Esophagus squamous epithelium (tissue), 5 donors: ENCODE data around the gene SALL1. TPM values are rescaled to one million over a fixed set of nuclear protein-coding genes. Genes with fewer than 3 reads are reported as not detected.

Experiments used
- DNase-seq: peaks from one replicate; lab custom pipeline; 2025; lab: John Stamatoyannopoulos, UW
- H3K27ac ChIP-seq, 4 donors: fragments of 200-600 bp; sonication (generic); one replicate each; pipeline ENCODE4 v1.5.1; 2016 to 2019; ENCODE audit warnings: mild to moderate bottlenecking in 1 of 4
- H3K27me3 ChIP-seq, 4 donors: fragments of 200-600 bp; sonication (generic); 1 replicate in 3 of 4; 2 replicates in 1 of 4; pipeline versions ENCODE4 v1.5.1 to v1.6.0; 2017 to 2021; ENCODE audit warnings: antibody characterized with exemption in 1 of 4
- H3K36me3 ChIP-seq, 3 donors: fragments of 200-600 bp; sonication (generic); one replicate each; pipeline ENCODE4 v1.5.1; 2016 to 2019
- H3K4me1 ChIP-seq, 3 donors: fragments of 200-600 bp; sonication (generic); one replicate each; pipeline ENCODE4 v1.5.1; 2017 to 2019
- H3K4me3 ChIP-seq, 4 donors: fragments of 200-600 bp; sonication (generic); 1 replicate in 3 of 4; 2 replicates in 1 of 4; pipeline ENCODE4 v1.5.1; 2016 to 2019; ENCODE audit warnings: mild to moderate bottlenecking in 2 of 4, moderate library complexity in 1 of 4
- H3K9me3 ChIP-seq, 3 donors: fragments of 200-600 bp; sonication (generic); one replicate each; pipeline ENCODE4 v1.5.1; 2016 to 2019
- POLR2A ChIP-seq, 4 donors: fragments of 450-650 bp; IDR thresholded peaks; one replicate each; pipeline ENCODE4 v1.6.1; 2017; ENCODE audit warnings: antibody characterized with exemption in 4 of 4, mild to moderate bottlenecking in 4 of 4, moderate library complexity in 3 of 4
- WGBS, 2 donors: methylation state at CpG; one replicate each; pipeline ENCODE4 v1.1.5; 2018; 5-methylcytosine and 5-hydroxymethylcytosine counted together
- intact Hi-C: fragments of 100-400 bp; cut with DNase I; formaldehyde crosslinking; loops from one replicate; pipeline ENCODE4 v1.15.0; 2022
- total RNA-seq, 4 donors: library from RNA; depleted of rRNA; stranded (reverse); fragments of >200 nt; gene quantifications; one replicate each; pipeline ENCODE4 v1.1.0, GENCODE V29; 2016
- TF ChIP-seq, protein P1 (sequence below), 6 experiments: fragments of 450-650 bp in 4 of 6; fragments of 200-600 bp in 2 of 6; sonication (generic) in 2 of 6; IDR thresholded peaks; one replicate each; pipeline ENCODE4 v1.5.1; 2016 to 2019; ENCODE audit warnings: antibody characterized with exemption in 6 of 6, mild to moderate bottlenecking in 4 of 6, moderate library complexity in 4 of 6
- donor health status: DM: yes; HTN: yes; CAD: no.

The SALL1 gene
- total RNA-seq, 4 donors from 2014 or later = 0.04 to 0.95 TPM; not detected in 2

- Histone ChIP-seq H3K4me3 (peak overlapping the region; percentile 18 to 64 (median 40)), H3K4me1 (peaks cover 12 to 65% (median 26%) of the 10 kb centered on the region in 3 donors), H3K27me3 (peaks cover 34 to 100% (median 40%) of the 10 kb centered on the region in 4 donors), H3K9me3 (no peaks in the 10 kb centered on the region), H3K36me3 (no peaks in the 10 kb centered on the region), H3K27ac (peak overlapping the region; percentile 14 to 67 (median 40))
- WGBS, 2 donors = 0% methylated on average over 1 of the region's 56 CpGs; no CpG with 5 or more reads in 1 of the 2 donors
- TF ChIP-seq POLR2A (IDR thresholded peaks at IDR 0.05) = peak in 1 of 4 donors; percentile 34
- TF ChIP-seq, protein P1, sequence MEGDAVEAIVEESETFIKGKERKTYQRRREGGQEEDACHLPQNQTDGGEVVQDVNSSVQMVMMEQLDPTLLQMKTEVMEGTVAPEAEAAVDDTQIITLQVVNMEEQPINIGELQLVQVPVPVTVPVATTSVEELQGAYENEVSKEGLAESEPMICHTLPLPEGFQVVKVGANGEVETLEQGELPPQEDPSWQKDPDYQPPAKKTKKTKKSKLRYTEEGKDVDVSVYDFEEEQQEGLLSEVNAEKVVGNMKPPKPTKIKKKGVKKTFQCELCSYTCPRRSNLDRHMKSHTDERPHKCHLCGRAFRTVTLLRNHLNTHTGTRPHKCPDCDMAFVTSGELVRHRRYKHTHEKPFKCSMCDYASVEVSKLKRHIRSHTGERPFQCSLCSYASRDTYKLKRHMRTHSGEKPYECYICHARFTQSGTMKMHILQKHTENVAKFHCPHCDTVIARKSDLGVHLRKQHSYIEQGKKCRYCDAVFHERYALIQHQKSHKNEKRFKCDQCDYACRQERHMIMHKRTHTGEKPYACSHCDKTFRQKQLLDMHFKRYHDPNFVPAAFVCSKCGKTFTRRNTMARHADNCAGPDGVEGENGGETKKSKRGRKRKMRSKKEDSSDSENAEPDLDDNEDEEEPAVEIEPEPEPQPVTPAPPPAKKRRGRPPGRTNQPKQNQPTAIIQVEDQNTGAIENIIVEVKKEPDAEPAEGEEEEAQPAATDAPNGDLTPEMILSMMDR (IDR thresholded peaks at IDR 0.05) = no peak
- DNase-seq = no peak
- intact Hi-C loops = no loop called here
Observed at GRCh38 chr16:51151961-51152663, 1.0 kb upstream of the SALL1 start.

- H3K27me3 ChIP-seq = peaks cover 34 to 100% (median 40%) of the 10 kb centered on the region in 4 donors
- H3K9me3 ChIP-seq = no peaks in the 10 kb centered on the region
- peak overlapping the region; percentile 18 to 64 (median 40) for H3K4me3 ChIP-seq
- H3K4me1 ChIP-seq = peaks cover 12 to 65% (median 26%) of the 10 kb centered on the region in 3 donors
- TF ChIP-seq POLR2A (IDR thresholded peaks at IDR 0.05) = no peak
- TF ChIP-seq, protein P1 (IDR thresholded peaks at IDR 0.05) = no peak
- H3K27ac ChIP-seq = peak overlapping the region in 3 of 4 donors; percentile 19 to 67 (median 60)
- no peak for DNase-seq
- no peaks in the 10 kb centered on the region for H3K36me3 ChIP-seq
- intact Hi-C loops = no loop called here
- 0 to 3% methylated on average over 2 to 19 of the region's 61 CpGs for WGBS, 2 donors
Observed at GRCh38 chr16:51151435-51151960, 428 bp upstream of the SALL1 start.

DNA sequence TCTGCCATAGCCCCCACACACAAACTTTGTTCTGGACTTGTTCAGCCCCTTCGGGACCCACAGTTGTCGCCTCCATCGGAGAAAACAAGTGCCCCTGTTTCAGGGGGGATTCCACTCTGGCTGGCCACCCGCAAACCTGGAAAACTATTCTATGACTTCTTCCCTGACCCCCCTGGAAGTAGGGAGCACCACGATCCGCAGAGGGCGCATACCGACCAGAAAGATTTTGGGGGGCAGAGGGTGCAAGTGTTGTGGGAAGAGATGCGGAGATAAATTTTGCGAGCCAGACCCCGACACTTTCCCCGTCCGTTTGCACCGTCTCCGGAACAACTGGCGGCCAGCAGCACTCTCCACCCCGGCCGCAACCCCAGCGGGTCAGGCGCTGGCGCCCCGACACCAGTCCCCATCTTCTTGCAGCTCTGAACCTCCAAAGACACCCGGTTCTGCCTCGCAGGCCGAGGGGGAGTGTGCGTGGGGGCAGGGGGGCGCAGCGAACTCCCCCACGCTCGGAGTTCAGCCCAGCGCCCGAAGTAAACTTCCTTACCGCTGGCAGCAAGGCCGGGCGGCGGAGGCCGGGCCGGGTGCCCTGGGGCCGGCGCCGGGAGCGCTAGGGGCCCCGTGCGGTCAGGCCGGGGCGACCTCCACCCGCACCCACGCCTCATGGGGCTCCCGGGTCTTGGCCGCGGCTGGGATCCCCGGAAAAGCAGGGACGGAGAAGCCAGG is 744 bp downstream of the SALL1 start:
- Histone ChIP-seq H3K4me3 (peak overlapping the region; percentile 3 to 64 (median 40)), H3K27ac (peak overlapping the region in 2 of 4 donors; percentile 29 to 67), H3K9me3 (no peaks in the 10 kb centered on the region), H3K4me1 (peaks cover 12 to 55% (median 18%) of the 10 kb centered on the region in 3 donors), H3K36me3 (no peaks in the 10 kb centered on the region), H3K27me3 (peaks cover 25 to 100% (median 40%) of the 10 kb centered on the region in 4 donors)
- TF ChIP-seq, protein P1 (IDR thresholded peaks at IDR 0.05) = no peak
- TF ChIP-seq POLR2A (IDR thresholded peaks at IDR 0.05) = no peak
- intact Hi-C loops = no loop called here
- DNase-seq = no peak
- WGBS, 2 donors = 14 to 25% methylated on average over 4 to 13 of the region's 53 CpGs

DNA sequence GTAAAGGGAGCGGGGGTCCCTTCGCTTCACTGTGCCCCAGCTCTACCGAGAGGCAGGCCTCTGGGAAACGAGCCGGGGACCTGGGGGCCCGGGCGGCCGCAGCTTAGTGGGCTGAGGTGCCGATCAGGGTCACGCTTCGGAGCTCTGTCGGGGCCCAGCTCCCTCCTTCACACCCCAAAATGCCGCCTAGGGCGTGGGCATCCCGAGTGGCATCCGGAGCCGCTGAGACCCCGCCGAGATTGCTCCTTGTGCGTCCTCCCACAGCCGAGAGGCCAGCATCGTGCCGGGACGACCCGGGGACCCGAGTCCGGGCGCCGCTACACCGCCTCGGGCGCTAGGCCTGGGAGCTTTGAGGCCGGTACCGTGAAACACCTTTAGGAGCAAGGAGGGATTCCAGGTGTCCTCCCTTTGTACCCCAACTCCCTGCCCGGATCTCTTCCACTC is 1.3 kb downstream of the SALL1 start:
- DNase-seq = no peak
- Histone ChIP-seq H3K36me3 (no peaks in the 10 kb centered on the region), H3K27ac (peak overlapping the region in 1 of 4 donors; percentile 4), H3K27me3 (peaks cover 22 to 100% (median 35%) of the 10 kb centered on the region in 4 donors), H3K4me1 (peaks cover 12 to 49% (median 12%) of the 10 kb centered on the region in 3 donors), H3K4me3 (peak overlapping the region in 3 of 4 donors; percentile 34 to 64 (median 45)), H3K9me3 (no peaks in the 10 kb centered on the region)
- WGBS, 2 donors = 35% methylated on average over 19 of the region's 35 CpGs; no CpG with 5 or more reads in 1 of the 2 donors
- TF ChIP-seq, protein P1 (IDR thresholded peaks at IDR 0.05) = no peak
- TF ChIP-seq POLR2A (IDR thresholded peaks at IDR 0.05) = no peak
- intact Hi-C loops = no loop called here
